Measurements from ENCODE around the gene GPC5.

The GPC5 gene

GRCh38 chr13:91563799-91564198, 165.4 kb downstream of the GPC5 start:
- no peaks in the 10 kb centered on the region for H3K9me3 ChIP-seq (ENCODE audit: insufficient read depth, low read length)
- H3K4me1 ChIP-seq (ENCODE audit: insufficient read depth, insufficient read length) = no peaks in the 10 kb centered on the region
- H3K9ac ChIP-seq (ENCODE audit: insufficient read length, low read depth) = no peak overlapping the region
- no peak overlapping the region for H3K4me3 ChIP-seq (ENCODE audit: insufficient read length, low read depth)
- no peak for TF ChIP-seq ZNF274 (IDR thresholded peaks at IDR 0.05; ENCODE audit: low read depth, low read length)
- no peak for TF ChIP-seq SUZ12 (IDR thresholded peaks at IDR 0.05; ENCODE audit: extremely low read depth, insufficient read depth, insufficient read length)
- no peak for TF ChIP-seq YY1 (IDR thresholded peaks at IDR 0.05; ENCODE audit: insufficient read depth, insufficient read length)
- no peaks in the 10 kb centered on the region for H3K27me3 ChIP-seq (ENCODE audit: insufficient read depth, insufficient read length)
- no peaks in the 10 kb centered on the region for H3K36me3 ChIP-seq (ENCODE audit: insufficient read depth, insufficient read length, low read length)
- no peak for DNase-seq (ENCODE audit: low read depth, low spot score)

DNA sequence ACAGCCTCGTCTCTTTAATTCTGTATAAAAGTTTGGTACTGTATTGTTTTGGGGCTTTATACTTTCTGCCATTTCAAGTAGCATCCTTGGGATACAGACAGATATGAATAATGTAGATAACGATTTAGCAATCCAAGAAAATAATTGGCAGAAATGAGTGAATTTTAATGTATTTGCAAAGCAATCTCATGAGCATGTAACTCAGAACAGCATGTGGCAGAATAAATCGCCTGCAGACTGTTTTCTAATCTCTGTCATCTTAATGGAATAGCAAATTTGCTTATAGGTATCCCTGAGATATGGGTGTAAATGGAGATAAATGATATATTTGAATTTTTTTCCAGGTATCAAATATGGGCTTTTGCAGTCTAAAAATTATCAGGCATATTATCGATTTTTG, 166.0 kb downstream of the GPC5 start:
- Histone ChIP-seq H3K27me3 (ENCODE audit: insufficient read depth, insufficient read length) (no peaks in the 10 kb centered on the region), H3K36me3 (ENCODE audit: insufficient read depth, insufficient read length, low read length) (no peaks in the 10 kb centered on the region), H3K4me3 (ENCODE audit: insufficient read length, low read depth) (no peak overlapping the region), H3K9ac (ENCODE audit: insufficient read length, low read depth) (no peak overlapping the region), H3K9me3 (ENCODE audit: insufficient read depth, low read length) (no peaks in the 10 kb centered on the region), H3K4me1 (ENCODE audit: insufficient read depth, insufficient read length) (no peaks in the 10 kb centered on the region)
- no peak for DNase-seq (ENCODE audit: low read depth, low spot score)
- TF ChIP-seq SUZ12 (IDR thresholded peaks at IDR 0.05; ENCODE audit: extremely low read depth, insufficient read depth, insufficient read length) (no peak), ZNF274 (IDR thresholded peaks at IDR 0.05; ENCODE audit: low read depth, low read length) (no peak), YY1 (IDR thresholded peaks at IDR 0.05; ENCODE audit: insufficient read depth, insufficient read length) (no peak)

- Histone ChIP-seq H3K9ac (ENCODE audit: insufficient read length, low read depth) (no peak overlapping the region), H3K4me1 (ENCODE audit: insufficient read depth, insufficient read length) (no peaks in the 10 kb centered on the region), H3K9me3 (ENCODE audit: insufficient read depth, low read length) (no peaks in the 10 kb centered on the region), H3K36me3 (ENCODE audit: insufficient read depth, insufficient read length, low read length) (no peaks in the 10 kb centered on the region), H3K4me3 (ENCODE audit: insufficient read length, low read depth) (no peak overlapping the region), H3K27me3 (ENCODE audit: insufficient read depth, insufficient read length) (no peaks in the 10 kb centered on the region)
- no peak for TF ChIP-seq SUZ12 (IDR thresholded peaks at IDR 0.05; ENCODE audit: extremely low read depth, insufficient read depth, insufficient read length)
- no peak for TF ChIP-seq YY1 (IDR thresholded peaks at IDR 0.05; ENCODE audit: insufficient read depth, insufficient read length)
- TF ChIP-seq ZNF274 (IDR thresholded peaks at IDR 0.05; ENCODE audit: low read depth, low read length) = no peak
- DNase-seq (ENCODE audit: low read depth, low spot score) = no peak
Measured at GRCh38 chr13:91565296-91565695, 166.9 kb downstream of the GPC5 start.

- H3K9ac ChIP-seq (ENCODE audit: insufficient read length, low read depth) = no peak overlapping the region
- no peaks in the 10 kb centered on the region for H3K4me1 ChIP-seq (ENCODE audit: insufficient read depth, insufficient read length)
- DNase-seq (ENCODE audit: low read depth, low spot score) = no peak
- no peaks in the 10 kb centered on the region for H3K36me3 ChIP-seq (ENCODE audit: insufficient read depth, insufficient read length, low read length)
- H3K9me3 ChIP-seq (ENCODE audit: insufficient read depth, low read length) = no peaks in the 10 kb centered on the region
- no peak for TF ChIP-seq YY1 (IDR thresholded peaks at IDR 0.05; ENCODE audit: insufficient read depth, insufficient read length)
- no peak for TF ChIP-seq SUZ12 (IDR thresholded peaks at IDR 0.05; ENCODE audit: extremely low read depth, insufficient read depth, insufficient read length)
- TF ChIP-seq ZNF274 (IDR thresholded peaks at IDR 0.05; ENCODE audit: low read depth, low read length) = no peak
- no peak overlapping the region for H3K4me3 ChIP-seq (ENCODE audit: insufficient read length, low read depth)
- no peaks in the 10 kb centered on the region for H3K27me3 ChIP-seq (ENCODE audit: insufficient read depth, insufficient read length)
Measured at GRCh38 chr13:91567485-91568207, 169.2 kb downstream of the GPC5 start.

DNA sequence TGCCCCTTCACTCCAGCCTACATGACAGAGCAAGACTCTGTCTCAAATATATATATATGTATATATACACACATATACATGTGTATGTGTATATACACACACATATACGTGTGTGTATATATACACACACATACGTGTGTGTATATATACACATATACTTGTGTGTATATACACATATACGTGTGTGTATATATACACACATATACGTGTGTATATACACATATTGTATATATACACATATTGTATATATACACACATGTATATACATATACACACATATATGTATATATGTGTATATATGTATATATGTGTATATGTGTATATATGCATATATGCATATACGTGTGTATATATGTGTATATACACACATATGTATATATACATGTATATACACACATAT, 173.3 kb downstream of the GPC5 start:
- no peak for TF ChIP-seq SUZ12 (IDR thresholded peaks at IDR 0.05; ENCODE audit: extremely low read depth, insufficient read depth, insufficient read length)
- TF ChIP-seq ZNF274 (IDR thresholded peaks at IDR 0.05; ENCODE audit: low read depth, low read length) = no peak
- no peak for TF ChIP-seq YY1 (IDR thresholded peaks at IDR 0.05; ENCODE audit: insufficient read depth, insufficient read length)

DNA sequence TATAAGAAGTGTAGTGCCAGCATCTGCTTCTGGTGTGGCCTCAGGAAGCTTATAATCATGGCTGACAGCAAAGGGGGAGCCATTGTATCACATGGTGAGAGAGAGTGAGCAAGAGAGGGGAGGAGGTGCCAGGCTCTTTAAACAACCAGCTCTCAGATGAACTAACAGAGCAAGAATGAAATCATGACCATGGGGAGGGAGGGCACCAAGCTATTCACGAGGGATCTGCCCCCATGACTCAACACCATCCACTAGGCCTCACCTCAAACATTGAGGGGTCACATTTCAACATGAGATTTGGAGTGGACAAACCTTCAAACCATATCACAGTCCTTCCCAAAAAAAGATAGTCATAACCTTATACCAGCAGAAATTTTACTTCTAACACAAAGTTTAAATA, 174.0 kb downstream of the GPC5 start:
- DNase-seq (ENCODE audit: low read depth, low spot score) = no peak
- Histone ChIP-seq H3K36me3 (ENCODE audit: insufficient read depth, insufficient read length, low read length) (no peaks in the 10 kb centered on the region), H3K4me1 (ENCODE audit: insufficient read depth, insufficient read length) (no peaks in the 10 kb centered on the region), H3K27me3 (ENCODE audit: insufficient read depth, insufficient read length) (no peaks in the 10 kb centered on the region), H3K4me3 (ENCODE audit: insufficient read length, low read depth) (no peak overlapping the region), H3K9me3 (ENCODE audit: insufficient read depth, low read length) (no peaks in the 10 kb centered on the region), H3K9ac (ENCODE audit: insufficient read length, low read depth) (no peak overlapping the region)
- TF ChIP-seq SUZ12 (IDR thresholded peaks at IDR 0.05; ENCODE audit: extremely low read depth, insufficient read depth, insufficient read length) (no peak), ZNF274 (IDR thresholded peaks at IDR 0.05; ENCODE audit: low read depth, low read length) (no peak)

More for the DNA sequence above, 173.3 kb downstream of the GPC5 start:
- H3K9me3 ChIP-seq (ENCODE audit: insufficient read depth, low read length) = no peaks in the 10 kb centered on the region
- no peak overlapping the region for H3K4me3 ChIP-seq (ENCODE audit: insufficient read length, low read depth)
- no peak overlapping the region for H3K9ac ChIP-seq (ENCODE audit: insufficient read length, low read depth)
- H3K36me3 ChIP-seq (ENCODE audit: insufficient read depth, insufficient read length, low read length) = no peaks in the 10 kb centered on the region
- H3K4me1 ChIP-seq (ENCODE audit: insufficient read depth, insufficient read length) = no peaks in the 10 kb centered on the region
- DNase-seq (ENCODE audit: low read depth, low spot score) = no peak
- H3K27me3 ChIP-seq (ENCODE audit: insufficient read depth, insufficient read length) = no peaks in the 10 kb centered on the region

DNA sequence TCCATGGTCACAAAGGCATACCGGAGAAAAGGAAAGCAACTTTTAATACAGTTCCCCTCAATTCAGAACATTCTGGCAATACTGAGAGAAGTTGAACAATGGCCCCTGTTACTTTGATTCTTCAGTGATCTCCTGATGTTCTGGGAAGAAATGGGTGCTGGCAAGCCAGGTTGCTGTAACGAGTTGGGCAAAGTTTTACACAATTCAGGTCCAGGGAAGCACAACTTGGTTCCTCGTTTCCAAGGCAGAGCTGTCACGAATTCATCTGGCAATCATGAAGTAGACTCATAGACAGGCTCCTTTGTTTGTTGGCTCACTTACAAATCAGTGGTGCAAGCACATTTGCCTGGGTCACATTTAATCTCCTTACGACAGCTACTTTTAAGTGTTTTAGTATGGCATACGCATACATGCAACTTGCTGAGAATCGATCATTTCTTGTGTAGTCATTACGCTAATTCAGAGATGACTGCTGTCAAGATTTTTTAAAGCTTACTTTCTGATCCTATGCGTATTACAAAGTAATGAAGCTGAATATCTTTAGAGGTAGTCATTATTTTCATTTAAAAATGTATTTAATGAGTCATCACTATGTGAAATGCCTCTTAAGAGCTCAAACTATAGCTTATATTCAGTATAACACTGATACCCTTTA, 174.7 kb downstream of the GPC5 start:
- no peak for DNase-seq (ENCODE audit: low read depth, low spot score)
- TF ChIP-seq ZNF274 (IDR thresholded peaks at IDR 0.05; ENCODE audit: low read depth, low read length) = no peak
- no peak for TF ChIP-seq SUZ12 (IDR thresholded peaks at IDR 0.05; ENCODE audit: extremely low read depth, insufficient read depth, insufficient read length)
- TF ChIP-seq YY1 (IDR thresholded peaks at IDR 0.05; ENCODE audit: insufficient read depth, insufficient read length) = no peak
- H3K9ac ChIP-seq (ENCODE audit: insufficient read length, low read depth) = no peak overlapping the region
- no peaks in the 10 kb centered on the region for H3K9me3 ChIP-seq (ENCODE audit: insufficient read depth, low read length)
- no peaks in the 10 kb centered on the region for H3K36me3 ChIP-seq (ENCODE audit: insufficient read depth, insufficient read length, low read length)
- no peaks in the 10 kb centered on the region for H3K27me3 ChIP-seq (ENCODE audit: insufficient read depth, insufficient read length)
- no peaks in the 10 kb centered on the region for H3K4me1 ChIP-seq (ENCODE audit: insufficient read depth, insufficient read length)
- H3K4me3 ChIP-seq (ENCODE audit: insufficient read length, low read depth) = no peak overlapping the region
